C4-2B (cell line): ENCODE results near the gene TJP3.

ENCODE experiments used
- H3K27ac ChIP-seq: fragments of 450-650 bp; 2 replicates; pipeline ENCODE4 v1.5.1; 2017
- ZFX ChIP-seq: fragments of 450-650 bp; IDR thresholded peaks from 2 replicates; pipeline ENCODE4 v1.6.1; 2017
- TF ChIP-seq, protein P1 (sequence below): fragments of 450-650 bp; conservative IDR thresholded peaks from 2 replicates; pipeline ENCODE4 v1.5.1; 2017; ENCODE audit warnings: mild to moderate bottlenecking

TJP3 gene

DNA sequence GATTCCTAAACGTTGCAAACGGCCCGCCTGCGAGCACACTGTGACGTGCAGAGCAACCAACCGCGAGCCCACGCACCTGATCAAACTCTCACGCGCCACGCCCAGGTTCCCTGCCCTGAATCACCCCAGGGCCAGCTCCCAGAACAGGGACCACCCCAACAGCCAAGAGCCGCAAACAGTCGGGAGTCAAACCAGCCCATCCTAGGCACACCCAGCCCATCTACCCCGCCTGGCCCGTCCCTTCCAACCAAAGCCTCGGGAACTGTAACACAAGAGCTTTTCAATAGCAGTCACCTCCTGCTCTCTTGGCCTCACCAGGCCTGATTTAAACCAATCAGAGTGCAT, 16.8 kb upstream of the TJP3 start:
- TF ChIP-seq ZFX: no peak
- TF ChIP-seq, protein P1, sequence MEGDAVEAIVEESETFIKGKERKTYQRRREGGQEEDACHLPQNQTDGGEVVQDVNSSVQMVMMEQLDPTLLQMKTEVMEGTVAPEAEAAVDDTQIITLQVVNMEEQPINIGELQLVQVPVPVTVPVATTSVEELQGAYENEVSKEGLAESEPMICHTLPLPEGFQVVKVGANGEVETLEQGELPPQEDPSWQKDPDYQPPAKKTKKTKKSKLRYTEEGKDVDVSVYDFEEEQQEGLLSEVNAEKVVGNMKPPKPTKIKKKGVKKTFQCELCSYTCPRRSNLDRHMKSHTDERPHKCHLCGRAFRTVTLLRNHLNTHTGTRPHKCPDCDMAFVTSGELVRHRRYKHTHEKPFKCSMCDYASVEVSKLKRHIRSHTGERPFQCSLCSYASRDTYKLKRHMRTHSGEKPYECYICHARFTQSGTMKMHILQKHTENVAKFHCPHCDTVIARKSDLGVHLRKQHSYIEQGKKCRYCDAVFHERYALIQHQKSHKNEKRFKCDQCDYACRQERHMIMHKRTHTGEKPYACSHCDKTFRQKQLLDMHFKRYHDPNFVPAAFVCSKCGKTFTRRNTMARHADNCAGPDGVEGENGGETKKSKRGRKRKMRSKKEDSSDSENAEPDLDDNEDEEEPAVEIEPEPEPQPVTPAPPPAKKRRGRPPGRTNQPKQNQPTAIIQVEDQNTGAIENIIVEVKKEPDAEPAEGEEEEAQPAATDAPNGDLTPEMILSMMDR: no peak

DNA sequence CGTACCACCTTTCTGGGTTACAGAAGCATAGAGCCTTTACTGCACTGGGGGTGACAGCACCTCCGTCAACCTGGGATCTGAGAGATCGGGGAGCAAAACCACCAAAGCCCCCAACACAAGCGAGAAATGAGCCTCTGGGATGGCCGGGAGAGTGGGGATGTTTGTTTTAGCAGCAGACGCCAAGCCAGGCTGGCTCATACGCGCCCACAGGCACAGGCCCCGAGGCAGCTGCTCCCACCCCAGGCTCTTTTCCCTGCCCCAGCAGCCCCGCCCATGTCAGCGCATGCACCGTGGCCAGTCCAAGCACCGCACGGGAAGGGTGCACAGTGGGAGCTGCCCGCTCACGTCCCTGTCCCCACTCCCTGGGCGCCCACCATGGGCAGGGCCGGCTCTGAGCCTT, 16.5 kb upstream of the TJP3 start:
- no peak overlapping the region for H3K27ac ChIP-seq
- TF ChIP-seq, protein P1: no peak
- no peak for TF ChIP-seq ZFX

More for the DNA sequence above, 16.8 kb upstream of the TJP3 start:
- H3K27ac ChIP-seq: no peak overlapping the region

DNA sequence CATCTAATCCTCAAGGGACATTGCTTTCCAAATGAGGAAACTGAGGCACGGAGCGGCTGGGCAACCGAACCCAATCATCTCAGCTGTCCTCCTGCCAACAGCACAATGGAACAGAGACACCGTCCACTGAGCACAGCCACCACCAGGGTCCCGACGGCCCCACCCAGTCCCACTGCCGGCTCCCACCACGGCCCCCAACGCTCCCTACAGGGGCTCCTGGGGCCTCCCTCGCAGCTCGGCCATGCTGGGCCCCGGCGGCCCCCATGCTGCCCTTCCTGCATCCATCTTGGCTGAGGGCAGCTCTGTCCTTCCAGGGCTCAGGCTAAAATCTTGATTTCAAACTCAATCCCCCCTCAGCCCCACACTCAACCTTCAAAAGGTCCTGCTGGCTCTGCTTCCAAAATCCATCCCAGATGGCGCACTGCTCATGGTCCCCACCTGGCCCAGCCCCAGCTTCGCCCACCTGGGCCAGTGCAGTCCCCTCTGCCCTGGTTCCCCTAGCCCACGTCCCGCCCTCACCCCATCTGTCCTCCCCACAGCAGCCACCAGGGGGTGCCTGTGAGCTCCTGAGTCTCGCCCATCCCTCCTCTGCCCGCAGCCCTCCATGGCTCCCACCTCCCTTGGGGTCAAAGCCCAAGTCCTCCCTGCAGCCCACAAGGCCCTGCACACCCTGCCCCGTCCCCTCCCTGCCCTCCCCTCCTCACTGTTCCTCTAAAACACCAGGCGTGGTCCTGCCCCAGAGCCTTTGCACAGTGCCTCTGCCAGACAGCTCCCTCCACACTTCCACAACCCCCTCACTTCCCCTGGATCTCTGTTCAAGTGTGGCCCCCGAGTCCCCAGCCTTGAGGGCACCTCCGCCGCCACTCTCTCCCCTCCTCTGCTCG, 15.8 kb upstream of the TJP3 start:
- TF ChIP-seq, protein P1: peak; percentile 77
- TF ChIP-seq ZFX: no peak
- no peak overlapping the region for H3K27ac ChIP-seq

DNA sequence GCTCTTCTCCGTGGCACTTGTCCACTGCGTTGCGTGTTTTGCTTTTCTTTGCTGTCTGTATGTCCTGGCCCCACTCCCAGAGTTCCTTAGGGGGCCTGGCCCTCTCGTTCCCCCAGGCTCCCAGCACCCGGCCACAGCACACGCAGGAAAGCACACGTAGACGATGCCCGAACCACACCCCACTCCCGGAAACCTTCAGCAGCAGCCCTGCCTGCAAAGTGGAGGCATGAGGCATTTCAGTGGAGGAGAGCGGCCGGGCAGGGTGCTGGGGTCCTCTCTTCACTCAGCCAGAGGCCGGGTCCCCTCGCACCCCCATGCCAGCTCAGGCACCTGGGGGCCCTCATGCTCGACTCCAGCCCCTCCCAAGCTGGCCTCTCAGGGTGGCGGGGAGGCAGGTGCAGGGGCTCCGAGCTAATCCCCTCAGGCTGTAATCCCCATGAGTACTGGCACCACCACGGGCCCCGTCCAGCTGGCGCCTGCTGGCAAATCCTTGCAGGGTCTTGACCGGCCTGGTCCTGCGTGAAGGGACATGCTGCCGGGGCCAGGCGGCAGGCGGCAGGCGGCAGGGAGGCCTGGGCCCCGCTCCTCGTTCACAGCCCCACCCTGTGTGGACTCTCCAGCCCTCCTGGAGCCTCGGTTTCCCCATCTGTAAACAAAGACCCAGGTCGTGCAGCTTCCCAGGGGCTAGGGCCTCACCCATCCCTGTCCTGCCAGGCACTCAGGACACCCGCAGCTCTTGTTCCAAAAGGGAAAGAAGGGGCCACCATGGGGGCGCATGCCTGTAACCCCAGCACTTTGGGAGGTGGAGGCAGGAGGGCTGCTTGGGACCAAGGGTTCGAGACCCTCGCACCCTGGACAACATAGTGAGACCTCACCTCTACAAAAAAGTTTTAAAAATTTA, 14.9 kb upstream of the TJP3 start:
- TF ChIP-seq ZFX: no peak
- TF ChIP-seq, protein P1: no peak
- no peak overlapping the region for H3K27ac ChIP-seq

DNA sequence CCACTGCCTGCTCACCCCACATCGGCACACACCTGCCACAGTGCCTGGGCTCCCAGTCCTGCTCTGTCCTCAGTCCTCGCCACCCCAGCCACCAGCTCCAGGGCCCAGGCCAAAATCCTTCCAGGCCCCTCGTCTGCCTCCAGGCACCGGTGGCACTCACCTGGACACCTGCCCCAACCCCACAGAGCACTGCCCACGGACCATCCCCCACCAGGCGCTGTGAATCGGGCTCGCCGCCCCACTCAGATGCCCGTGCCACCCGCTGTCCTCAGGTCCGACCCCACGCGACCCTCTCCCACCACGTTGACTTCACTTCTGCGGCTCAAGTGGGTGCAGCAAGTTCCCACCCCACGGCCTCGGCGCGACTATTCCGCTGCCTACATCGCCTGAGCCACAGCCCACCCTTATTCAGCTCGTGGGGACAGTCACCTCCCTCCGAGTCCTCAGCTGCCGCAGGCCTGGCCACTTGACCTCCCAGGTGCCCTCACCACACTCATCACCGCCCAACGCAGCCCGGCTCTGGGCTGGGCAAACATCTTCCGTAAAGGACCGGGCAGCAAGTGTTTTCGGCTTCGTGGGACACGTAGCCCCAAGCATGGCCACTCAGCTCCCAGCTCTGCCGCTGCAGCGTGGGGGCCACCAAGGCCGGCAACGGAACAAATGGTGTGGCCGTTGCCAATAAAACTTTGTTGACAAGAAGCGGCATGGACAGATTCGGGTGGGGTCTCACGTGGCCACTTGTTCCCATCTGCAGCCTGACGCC, 13.6 kb upstream of the TJP3 start:
- no peak overlapping the region for H3K27ac ChIP-seq
- no peak for TF ChIP-seq ZFX
- TF ChIP-seq, protein P1: no peak

DNA sequence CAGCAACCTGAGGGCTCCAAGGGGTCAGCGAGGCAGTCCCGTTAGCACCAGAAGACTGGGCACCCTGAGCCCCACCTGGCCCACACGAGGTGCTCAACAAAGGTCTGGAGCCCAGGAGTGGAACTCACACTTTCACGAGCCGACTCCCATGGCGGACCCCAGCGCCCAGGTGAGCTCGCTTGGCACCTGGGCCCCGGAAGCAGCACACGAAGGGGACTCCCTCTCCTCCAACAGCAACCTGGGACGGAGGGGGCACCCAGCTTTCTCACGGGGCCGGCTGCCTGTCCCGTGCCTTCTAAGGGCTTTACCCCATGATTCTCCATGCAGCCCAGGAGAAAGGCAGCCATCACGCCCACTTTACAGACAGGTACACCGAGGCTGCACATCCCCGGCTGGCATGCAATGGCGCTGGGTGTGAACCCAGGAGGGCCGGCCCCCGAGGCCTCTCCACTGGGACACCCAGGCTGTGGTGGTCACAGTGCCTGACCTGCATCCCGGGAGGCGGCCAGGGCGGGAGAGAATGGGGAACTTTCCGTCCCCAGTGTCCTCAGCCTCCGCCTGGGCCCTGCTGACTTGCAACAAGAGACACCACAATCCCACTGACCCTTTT, 13.0 kb upstream of the TJP3 start:
- H3K27ac ChIP-seq: no peak overlapping the region

More for the DNA sequence above, 13.0 kb upstream of the TJP3 start:
- TF ChIP-seq, protein P1: no peak
- TF ChIP-seq ZFX: no peak
